ENCODE results near the gene LRCOL1. TPM values are rescaled to one million over a fixed set of nuclear protein-coding genes. Genes with fewer than 3 reads are reported as not detected.
A peak's percentile ranks its signal among the peaks of the same experiment; 100 is the strongest.

LRCOL1 gene
- total and polyA plus RNA-seq, 10 of the 15 experiments (the other 5 are each of a cell fraction or from before 2014, with no cell fraction given) = not detected

DNA sequence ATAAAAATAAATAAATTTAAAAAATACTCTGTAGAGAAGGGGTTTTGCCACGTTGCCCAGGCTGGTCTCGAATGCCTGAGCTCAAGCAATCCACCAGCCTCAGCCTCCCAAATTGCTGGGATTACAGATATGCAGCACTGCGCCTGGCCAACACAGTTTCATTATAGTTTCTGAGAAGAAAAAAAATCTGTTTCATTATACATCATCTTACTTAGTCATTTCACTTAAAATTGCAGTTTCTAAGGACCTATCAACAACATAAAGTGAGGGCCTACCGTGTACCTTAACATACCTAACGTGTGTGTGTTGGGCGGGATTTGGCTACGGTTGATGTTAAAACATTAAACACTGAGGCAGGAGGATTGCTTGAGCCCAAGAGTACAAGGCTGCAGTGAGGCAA lies 36.5 kb upstream of the LRCOL1 start (continued):
- TF ChIP-seq, protein P1, sequence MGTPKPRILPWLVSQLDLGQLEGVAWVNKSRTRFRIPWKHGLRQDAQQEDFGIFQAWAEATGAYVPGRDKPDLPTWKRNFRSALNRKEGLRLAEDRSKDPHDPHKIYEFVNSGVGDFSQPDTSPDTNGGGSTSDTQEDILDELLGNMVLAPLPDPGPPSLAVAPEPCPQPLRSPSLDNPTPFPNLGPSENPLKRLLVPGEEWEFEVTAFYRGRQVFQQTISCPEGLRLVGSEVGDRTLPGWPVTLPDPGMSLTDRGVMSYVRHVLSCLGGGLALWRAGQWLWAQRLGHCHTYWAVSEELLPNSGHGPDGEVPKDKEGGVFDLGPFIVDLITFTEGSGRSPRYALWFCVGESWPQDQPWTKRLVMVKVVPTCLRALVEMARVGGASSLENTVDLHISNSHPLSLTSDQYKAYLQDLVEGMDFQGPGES (IDR thresholded peaks at IDR 0.05) = no peak
- no peak for TF ChIP-seq MEF2A (IDR thresholded peaks at IDR 0.05; ENCODE audit: insufficient read depth, low read depth, low read length)
- TF ChIP-seq RFX5 (IDR thresholded peaks at IDR 0.05; ENCODE audit: low read depth, low read length) = no peak
- TF ChIP-seq HDGF (IDR thresholded peaks at IDR 0.05) = no peak
- no peak for TF ChIP-seq EP300 (IDR thresholded peaks at IDR 0.05; ENCODE audit: borderline replicate concordance in 1 of 2, control insufficient read depth in 1 of 2, low read depth in 2 of 2, low read length in 2 of 2)
- no peak for TF ChIP-seq PAX8 (IDR thresholded peaks at IDR 0.05)

DNA sequence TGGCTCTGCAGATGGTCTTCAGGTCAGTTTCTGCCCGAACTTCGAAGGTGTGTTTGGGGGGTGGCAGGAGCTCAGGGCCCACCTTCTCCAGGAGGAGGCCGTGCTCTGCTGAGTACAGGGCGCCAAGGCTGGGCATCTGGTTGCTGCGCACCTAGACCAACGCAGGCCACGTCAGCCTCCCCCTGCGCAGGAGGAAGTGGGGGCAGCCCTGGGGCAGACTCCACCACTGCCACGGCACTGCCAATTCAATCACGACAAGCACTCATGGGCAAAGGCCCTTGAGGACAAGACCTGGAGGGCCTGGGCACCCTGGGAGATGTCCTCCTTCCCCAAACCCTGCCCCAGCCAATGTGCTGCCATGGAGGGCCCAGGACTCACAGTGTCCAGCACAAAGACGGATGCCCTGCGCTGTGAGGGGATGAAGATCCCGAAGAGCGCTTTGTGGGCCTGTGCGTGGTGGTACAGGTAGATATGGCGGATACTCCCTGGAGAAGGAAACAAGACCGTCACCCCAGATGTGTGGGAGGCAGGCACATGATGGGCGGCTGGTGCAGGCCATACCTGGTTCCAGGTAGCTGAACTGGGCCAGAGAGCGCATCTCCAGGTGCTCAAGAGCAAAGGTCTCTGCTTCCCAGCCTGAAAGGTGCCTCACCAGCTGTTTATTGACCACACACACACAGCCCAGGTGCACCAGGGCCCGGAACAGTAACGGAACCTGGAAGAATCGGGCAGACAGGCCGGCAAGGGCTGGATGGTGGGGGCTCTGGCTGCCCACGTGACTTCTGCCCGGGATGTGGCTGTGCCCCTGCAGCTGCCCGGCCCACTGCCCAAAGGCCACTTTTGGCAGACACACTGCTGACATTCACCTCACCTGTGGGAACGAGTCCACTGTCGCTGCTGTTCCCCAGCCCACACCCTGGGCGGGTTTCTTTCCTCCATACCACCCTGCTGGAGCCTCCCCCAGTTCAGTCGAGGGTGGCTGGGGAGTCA lies 32.8 kb upstream of the LRCOL1 start:
- in situ Hi-C loops (cut with MboI) (no loop called here), intact Hi-C loops (cut with micrococcal nuclease; ENCODE audit: unreplicated experiment) (no loop called here)
- no peak for DNase-seq (ENCODE audit: low read depth, low spot score)
- no TSS peak for BruUV-seq (replicated peaks)
- Histone ChIP-seq H3K9me3 (replicated peaks; ENCODE audit: control insufficient read depth, insufficient read depth, low read length) (no peaks in the 10 kb centered on the region), H3K79me2 (ENCODE audit: control insufficient read depth, insufficient read depth, low read length) (no peaks in the 10 kb centered on the region), H3K27me3 (replicated peaks in 1 of 2; ENCODE audit: control insufficient read depth in 2 of 2, insufficient read depth in 2 of 2, low read length in 1 of 2) (no peaks in the 10 kb centered on the region), H4K20me1 (ENCODE audit: control insufficient read depth, insufficient read depth) (no peaks in the 10 kb centered on the region), H3K9ac (ENCODE audit: control insufficient read depth, insufficient read depth, low read length) (no peak overlapping the region), H3K4me3 (no peak overlapping the region), H3K36me3 (ENCODE audit: control insufficient read depth in 2 of 2, insufficient read depth in 2 of 2, low read length in 1 of 2) (peaks cover 7 to 37% of the 10 kb centered on the region in 2 experiments), H3K4me2 (ENCODE audit: control insufficient read depth, insufficient read depth) (no peak overlapping the region), H2AFZ (ENCODE audit: control insufficient read depth, low read depth, low read length) (no peak overlapping the region), H3K4me1 (ENCODE audit: control insufficient read depth, insufficient read depth, low read length) (no peaks in the 10 kb centered on the region), H3K27ac (ENCODE audit: control insufficient read depth, insufficient read depth) (no peak overlapping the region)
- ChIA-PET POLR2A (no interaction called here), RAD21 (ENCODE audit: unreplicated experiment) (no interaction called here), SMC1A (ENCODE audit: uncharacterized antibody, unreplicated experiment) (no interaction called here), CTCF (no interaction called here)
- no peak for ATAC-seq
- TF ChIP-seq PAX8 (IDR thresholded peaks at IDR 0.05) (no peak), POLR2A (IDR thresholded peaks at IDR 0.05; ENCODE audit: low read depth, low read length) (peak; percentile 47; the same call in 1 of the 2 replicates)
- 93% methylated on average over 30 of the region's 30 CpGs for WGBS (ENCODE audit: insufficient coverage, insufficient replicate concordance, low lambda C conversion rate, missing lambda C conversion rate)
- no peak for FAIRE-seq
